Superior temporal gyrus (tissue), 1 donor: ENCODE measurements around the gene C1orf74.

Experiments
- DNase-seq: peaks from one replicate; pipeline ENCODE4 v3.0.0-alpha.2; 2016; ENCODE audit errors: extremely low spot score

The C1orf74 gene

DNA sequence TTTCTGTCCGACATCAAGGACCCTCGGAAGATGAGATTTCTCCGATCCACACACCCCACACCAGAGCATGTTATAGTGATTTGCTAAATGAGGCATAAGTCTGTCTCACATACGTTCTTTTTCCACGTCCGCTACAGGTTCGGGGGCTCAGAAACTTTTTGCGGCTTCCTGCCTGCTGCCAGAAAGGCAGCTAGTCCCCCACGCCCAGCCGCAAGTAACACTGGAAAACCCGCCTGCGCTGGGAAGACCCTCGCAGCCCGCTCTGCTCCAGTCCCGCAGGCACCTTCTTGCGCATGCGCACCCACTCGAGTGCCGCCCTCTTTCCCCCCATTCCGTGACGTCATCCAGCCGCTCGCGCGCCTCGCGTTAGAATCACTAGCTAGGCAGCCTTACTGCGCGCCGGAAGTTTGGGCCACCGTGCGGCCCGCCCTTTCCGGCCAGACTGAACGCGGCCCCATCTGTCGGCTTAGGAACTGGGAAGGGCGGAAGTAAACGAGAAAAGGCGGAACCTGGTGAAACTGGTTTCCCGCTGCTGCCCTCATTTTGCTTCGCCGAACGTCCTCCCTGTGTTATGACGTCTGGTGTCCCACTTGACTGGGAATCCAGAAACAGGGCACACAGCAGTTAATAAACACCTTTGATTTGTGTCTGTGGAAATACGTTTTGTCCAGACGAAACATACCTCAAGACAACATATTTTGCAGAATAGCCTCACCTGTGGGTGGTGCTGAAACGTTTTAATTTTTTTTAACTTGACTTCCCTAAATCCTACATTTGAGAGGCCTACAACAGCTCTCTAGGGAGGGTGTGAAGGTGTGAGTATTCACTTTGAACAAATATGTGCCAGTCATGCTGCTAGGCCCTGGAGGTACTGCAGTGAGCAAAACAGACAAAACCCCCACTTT lies at the start of gene C1orf74:
C1orf74 (minus strand) TSS at position 295 of the 905 bp plus-strand sequence. CDS start 925 bp downstream, outside the sequence.
- peak; percentile 99 for DNase-seq

- DNase-seq: no peak
Measured at GRCh38 chr1:209831615-209832014, 47.3 kb upstream of the C1orf74 start.

- DNase-seq: no peak
Measured at GRCh38 chr1:209830722-209831121, 46.4 kb upstream of the C1orf74 start.

- DNase-seq: no peak
Measured at GRCh38 chr1:209829716-209830115, 45.4 kb upstream of the C1orf74 start.

DNA sequence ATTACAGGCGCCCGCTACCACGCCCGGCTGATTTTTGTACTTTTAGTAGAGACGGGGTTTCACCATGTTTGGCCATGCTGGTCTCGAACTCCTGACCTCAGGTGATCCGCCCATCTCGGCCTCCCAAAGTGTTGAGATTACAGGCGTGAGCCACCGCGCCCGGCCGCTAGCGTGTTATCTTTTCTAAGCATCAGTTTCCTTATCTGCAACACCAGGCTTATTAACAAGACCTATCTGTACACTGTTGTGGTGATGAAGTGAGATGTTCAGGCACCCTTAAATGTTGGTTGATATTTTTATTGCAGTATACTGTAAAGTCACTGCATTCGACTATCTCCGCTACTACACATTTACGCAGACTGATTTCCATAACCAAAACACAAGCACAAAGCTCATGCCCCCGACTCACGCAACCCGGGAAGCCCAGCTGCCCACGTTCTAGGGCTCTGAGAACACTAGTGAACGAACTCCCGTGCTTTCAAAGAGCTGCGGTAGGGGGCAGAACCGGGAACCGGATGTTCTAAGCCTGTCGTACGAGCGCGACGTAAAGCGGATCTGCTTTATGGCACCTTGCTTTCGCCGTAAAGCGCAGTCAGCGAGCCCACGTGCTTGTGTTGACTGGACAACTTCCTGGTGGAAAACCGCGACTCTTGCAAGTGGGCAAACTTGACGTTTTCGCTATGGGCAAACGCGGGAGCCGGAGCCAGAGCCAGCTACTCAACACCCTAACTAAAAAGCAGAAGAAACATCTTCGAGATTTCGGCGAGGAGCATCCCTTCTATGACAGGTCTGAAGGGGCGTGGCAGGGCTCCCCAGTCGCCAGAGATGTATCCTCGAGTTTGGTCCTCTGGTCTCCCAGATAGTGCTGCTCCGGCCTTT lies 43.3 kb upstream of the C1orf74 start, which contains the start of gene UTP25:
UTP25 (plus strand) TSS at position 589 of the 879 bp plus-strand sequence; CDS start at position 681, 92 bp downstream.
- DNase-seq: peak; percentile 98

DNA sequence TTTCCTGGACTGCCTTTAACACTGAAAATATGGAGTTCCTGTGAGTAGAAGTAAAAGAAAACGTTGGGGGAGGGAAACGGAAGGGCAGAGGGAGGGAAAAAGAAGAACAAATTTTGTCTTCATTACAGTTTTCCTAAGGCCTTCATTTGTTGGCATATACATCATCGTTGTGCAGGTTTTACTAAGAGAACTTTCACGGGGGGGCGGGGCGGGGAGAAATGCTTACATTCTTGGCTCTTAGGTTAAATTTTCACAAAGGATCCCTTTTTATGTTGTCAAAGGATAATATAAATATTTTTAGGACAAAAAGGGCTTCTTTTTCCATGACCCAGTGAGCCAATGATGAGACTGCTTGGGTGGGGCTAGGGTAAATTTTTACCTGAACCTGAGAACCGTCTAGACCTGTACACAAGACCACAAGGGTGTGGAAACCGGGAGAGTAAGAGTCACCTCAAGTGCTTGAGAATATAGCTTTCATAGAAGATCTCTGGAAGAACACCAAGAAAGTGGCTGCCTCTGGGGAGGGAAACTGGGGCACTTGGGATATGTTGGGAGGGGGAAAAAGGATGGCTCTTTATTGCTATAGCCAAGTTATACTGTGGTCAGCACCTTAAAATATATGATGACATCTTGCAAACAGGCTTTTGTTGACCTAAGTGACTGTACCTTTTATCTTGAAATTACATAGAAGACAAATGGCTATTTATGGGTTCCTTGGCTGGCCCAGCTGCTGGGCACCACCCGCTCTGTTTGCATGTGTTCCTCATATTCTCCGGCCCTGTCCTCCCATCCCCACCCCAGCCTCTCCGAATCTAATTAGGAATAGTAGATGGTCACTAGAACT lies 41.5 kb upstream of the C1orf74 start:
- no peak for DNase-seq

- DNase-seq: peak; percentile 86
Measured at GRCh38 chr1:209823143-209824041, 39.0 kb upstream of the C1orf74 start.

GRCh38 chr1:209822706-209823105 lies 38.3 kb upstream of the C1orf74 start:
- no peak for DNase-seq

- DNase-seq: no peak
Measured at GRCh38 chr1:209820986-209821385, 36.6 kb upstream of the C1orf74 start.

- no peak for DNase-seq
Measured at GRCh38 chr1:209819058-209819457, 34.7 kb upstream of the C1orf74 start.

DNA sequence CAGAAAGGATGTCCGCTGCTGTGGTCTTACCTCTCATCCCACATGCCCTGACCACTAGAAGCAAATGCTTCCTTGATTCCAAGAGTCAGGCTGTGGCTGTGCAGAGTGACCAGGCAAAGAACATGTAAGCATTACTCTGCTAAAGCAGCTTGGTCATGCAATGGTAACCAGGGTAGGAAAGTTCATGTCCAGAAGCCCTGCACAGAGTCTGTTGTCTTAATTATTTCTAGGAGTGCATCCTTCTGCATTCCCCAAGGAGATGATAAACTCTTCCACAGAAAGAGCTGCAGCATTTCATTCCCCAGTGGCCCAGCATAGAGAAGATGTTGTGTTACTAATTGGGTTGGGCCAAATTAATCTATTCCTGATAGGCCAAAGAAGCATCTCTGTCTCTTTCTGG lies 33.3 kb upstream of the C1orf74 start:
- no peak for DNase-seq

DNA sequence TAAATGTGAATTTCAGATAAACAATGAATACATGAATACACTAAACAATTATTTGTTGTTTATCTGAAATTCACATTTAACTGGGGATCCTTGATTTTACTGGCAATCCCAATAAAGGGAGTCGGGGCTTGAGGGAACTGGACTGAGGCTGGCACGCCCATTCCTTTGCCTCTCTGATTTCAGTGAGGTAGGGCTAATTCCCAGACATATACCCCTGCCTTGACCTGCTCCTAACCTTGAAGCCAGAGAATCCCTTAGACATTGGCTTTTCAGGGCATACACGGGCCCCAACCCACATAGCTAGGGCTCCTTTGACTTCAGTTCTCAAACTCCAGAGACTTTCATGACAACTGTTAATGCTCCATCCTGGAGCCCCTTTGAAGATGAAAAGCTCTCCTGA lies 32.6 kb upstream of the C1orf74 start:
- DNase-seq: no peak

GRCh38 chr1:209815931-209816341 lies 31.6 kb upstream of the C1orf74 start:
- no peak for DNase-seq

DNA sequence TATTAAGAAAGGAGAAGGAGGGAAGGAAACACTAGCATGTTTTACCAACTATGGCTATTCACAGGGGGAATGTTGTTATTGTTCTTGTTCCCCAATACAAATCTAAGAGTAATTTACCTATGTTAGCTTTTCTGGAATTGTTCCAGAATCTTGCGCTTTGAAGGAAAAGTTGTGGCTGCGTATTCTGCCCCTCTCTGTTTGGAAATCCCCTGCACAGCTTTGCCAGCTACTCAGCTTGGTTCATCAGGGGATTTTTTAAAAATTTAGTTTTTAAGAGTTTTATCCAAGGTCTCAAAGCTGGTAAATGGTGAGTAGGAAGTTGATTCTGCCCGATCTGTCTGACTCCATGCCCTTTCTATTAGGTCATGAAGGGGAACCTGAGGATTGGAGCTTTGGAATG lies 31.1 kb upstream of the C1orf74 start:
- DNase-seq: no peak

GRCh38 chr1:209813902-209814301 lies 29.5 kb upstream of the C1orf74 start:
- DNase-seq: no peak

GRCh38 chr1:209810783-209811182 lies 26.4 kb upstream of the C1orf74 start:
- no peak for DNase-seq

DNA sequence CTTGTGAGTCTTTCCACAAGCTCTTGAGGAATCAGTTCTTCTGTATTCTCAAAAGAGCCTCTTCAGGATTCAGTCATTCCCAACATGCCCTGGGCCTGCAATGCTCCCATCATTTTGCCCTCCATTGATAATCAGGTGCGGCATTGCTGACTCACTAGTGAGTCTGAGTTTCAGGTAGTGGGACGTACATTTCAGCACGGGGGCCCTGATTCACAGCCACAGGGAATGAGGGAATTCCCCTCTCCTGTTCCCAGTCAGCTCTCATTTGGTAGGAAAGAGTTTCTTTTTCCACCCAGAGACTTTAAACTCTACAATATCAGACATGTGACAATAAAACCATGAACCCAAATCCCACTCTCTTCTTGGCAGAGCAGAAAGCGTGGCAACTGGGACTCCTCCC lies 25.3 kb upstream of the C1orf74 start:
- DNase-seq: no peak

GRCh38 chr1:209808059-209808581 lies 23.8 kb upstream of the C1orf74 start:
- DNase-seq: no peak

- no peak for DNase-seq
Measured at GRCh38 chr1:209807509-209807908, 23.1 kb upstream of the C1orf74 start.
